Activated CD8-positive, alpha-beta memory T cell treated with anti-CD3 and anti-CD28 coated beads for 24 hours (primary cell): Measurements from ENCODE around the gene FOXN1.

ENCODE experiments used
- DNase-seq: peaks from one replicate; pipeline ENCODE4 v3.0.0-alpha.2; 2020

Gene FOXN1

DNA sequence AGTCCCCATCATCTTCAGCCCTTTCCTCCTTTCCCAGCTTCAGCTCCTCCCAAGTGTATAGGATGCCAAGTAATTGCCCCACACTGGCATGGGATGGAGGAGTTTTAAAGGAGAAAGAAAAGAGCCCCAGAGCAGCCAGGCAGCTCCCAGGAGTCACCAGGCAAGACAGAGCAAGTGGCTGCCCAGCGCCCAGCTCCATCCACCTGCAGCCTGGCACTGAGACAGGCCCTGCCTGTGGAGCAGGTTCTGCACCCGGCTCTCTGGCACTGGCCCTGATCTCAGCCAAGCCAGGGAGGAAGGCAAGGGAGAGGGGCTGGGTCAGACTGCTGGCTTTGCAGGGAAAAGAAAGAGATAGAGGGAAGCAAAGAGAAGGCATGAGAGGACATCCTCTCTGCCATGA is 21.7 kb downstream of the FOXN1 start:
- no peak for DNase-seq

DNA sequence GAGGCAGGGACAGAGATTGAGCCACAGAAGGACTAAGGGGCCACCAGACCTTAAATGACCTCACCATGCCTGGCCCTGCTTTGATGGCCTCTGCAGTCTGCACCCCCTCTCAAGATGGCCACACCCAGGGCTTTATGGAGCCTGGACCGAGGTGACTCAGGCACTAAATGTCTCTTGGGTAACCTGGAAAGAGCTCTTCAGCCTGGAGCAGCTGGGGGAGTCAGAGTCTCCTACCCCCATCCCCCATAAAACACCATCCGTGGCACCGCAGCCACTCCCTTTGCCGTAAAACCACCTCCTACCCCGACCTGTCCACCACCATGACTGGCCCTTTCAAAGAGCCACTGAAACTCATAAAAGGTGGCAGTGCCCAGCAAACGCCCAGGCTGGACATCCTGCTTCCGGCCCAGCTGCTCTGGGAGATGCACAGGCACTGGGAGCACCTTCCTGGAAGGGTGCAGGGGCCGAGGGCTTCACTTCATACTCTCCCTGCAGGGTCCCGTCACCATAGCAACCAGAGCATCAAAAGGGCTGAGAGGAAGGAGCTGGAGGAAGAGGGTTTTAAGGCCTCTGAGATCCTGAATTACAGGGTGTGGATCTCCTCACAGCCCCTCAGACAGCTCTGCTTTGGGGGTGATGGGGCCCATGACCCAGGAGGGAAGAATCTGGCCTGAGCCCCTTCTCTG is 22.3 kb downstream of the FOXN1 start:
- no peak for DNase-seq

DNA sequence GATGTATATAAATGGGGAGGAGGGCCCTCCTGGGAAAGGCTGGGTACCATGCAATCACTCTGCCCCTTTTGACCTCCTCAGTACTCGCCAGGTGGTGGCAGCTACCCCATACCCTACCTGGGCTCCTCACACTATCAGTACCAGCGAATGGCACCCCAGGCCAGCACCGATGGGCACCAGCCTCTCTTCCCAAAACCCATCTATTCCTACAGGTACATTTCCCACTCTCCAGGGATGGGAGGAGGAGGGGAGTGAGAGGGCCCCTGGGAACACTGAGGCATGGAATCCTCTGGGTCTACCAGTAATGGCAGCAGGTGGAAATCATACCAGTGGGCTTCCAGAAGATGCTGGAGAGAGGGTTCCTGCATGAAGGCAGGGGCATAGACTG is 22.9 kb downstream of the FOXN1 start:
- no peak for DNase-seq

DNA sequence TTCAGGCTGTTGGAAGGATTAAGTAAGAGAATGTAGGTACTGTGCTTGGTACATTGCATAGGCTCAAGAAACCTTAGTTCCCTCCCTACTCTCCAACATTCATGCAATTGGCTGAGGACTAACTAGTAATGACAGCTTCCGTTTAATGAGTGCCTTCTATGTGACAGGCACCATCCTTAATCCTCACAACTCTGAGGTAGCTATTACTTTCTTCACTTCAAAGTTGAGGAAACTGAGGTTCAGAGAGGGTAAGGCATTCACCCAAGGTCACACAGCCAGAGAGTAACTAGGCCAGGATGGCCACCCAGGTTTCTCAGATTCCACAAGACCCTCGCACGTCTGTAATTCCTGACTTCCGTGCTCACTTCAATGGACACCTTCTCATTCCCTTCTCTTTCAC is 24.1 kb downstream of the FOXN1 start:
- DNase-seq: no peak

GRCh38 chr17:28530926-28531325 is 24.8 kb downstream of the FOXN1 start:
- no peak for DNase-seq

- no peak for DNase-seq
These were observed 26.2 kb downstream of the FOXN1 start for GRCh38 chr17:28532050-28532960.

DNA sequence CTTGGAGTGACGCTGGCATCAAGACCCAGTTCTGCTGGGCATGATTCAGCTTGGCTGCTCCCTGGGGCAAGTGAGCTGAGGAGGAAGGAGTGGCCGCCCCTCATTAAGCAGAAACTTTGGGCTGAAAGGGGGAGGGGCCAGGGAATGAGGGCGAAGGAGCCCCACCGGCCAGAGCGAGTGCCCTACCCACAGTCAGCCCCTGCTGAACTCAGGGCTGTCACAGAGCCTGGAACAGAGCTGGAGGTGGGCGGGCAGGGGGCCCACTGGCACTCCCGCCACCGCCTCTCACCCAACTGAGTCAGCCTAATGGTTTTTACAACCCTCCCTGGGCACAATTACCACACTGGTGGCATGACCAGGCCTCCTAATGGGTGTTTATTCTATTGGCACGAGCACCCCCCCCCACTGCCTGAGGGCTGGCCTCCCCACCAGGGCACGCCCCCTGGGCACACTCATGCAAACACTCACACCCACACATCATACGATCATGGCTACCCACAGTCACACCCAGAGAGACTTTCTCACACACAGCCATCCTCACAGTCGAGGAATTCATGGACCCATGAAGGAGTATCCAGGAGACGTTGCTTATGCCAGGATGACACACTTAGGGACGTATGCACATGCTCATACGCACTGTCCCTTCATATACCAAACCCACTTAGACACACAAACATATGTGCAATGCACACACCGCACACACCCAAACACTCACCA is 27.1 kb downstream of the FOXN1 start:
- DNase-seq: no peak

GRCh38 chr17:28534740-28535375 is 28.7 kb downstream of the FOXN1 start:
- DNase-seq: no peak

GRCh38 chr17:28536532-28537218 is 30.5 kb downstream of the FOXN1 start:
- no peak for DNase-seq

GRCh38 chr17:28537219-28537610 is 31.1 kb downstream of the FOXN1 start:
- no peak for DNase-seq

GRCh38 chr17:28538296-28538895 is 32.2 kb downstream of the FOXN1 start:
- DNase-seq: no peak

- no peak for DNase-seq
These were observed 34.1 kb downstream of the FOXN1 start for GRCh38 chr17:28540231-28540630.

DNA sequence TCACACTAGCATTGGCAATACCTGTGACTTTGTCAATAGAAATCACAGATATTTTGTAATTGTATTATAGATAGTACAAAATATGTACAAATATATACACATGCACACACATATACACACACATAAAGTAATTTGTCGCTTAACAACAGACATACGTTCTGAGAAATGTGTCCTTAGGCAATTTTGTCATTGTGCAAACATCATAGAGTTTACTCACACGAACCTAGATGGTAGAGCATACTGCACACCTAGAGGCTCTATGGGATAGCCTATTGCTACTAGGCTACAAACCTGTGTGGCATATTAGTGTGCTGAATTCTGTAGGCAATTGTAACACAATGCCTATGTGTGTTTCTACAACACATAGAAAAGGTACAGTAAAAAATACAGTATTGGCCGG is 35.3 kb downstream of the FOXN1 start:
- no peak for DNase-seq

GRCh38 chr17:28544402-28545140 is 38.4 kb downstream of the FOXN1 start:
- DNase-seq: no peak

- no peak for DNase-seq
These were observed 39.0 kb downstream of the FOXN1 start for GRCh38 chr17:28545141-28545503.

DNA sequence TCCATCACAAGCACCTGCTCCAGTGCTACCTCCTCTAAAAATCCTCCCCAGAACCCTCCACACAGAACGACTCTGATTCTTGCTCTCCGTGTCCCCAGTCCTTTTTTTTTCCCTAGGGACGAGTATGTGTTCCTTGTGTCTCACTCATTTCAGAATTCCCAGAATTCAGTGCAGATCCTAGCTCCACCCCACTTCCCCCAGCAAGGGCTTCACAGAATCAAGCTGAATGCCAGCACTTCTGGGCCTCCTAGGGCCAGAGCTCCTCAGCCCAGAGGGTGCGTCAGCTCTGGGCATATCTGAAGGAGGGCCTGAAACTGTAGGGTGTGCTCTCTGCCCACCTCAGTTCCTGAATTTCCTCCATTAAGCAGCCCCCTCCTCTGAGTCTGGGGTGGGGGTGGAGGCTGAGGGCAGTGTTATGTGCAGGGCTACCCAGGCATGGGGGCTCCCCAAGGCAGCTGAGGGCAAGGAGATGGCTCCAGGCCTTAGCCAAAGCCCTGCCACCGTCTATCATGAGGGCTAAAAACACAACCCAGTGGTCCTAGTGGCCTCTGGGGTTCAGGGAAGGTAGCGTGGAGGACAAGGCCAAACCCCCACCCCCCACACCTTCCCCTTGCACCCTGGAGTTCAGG is 39.8 kb downstream of the FOXN1 start:
- no peak for DNase-seq

- DNase-seq: no peak
These were observed 41.0 kb downstream of the FOXN1 start for GRCh38 chr17:28547096-28547622.

DNA sequence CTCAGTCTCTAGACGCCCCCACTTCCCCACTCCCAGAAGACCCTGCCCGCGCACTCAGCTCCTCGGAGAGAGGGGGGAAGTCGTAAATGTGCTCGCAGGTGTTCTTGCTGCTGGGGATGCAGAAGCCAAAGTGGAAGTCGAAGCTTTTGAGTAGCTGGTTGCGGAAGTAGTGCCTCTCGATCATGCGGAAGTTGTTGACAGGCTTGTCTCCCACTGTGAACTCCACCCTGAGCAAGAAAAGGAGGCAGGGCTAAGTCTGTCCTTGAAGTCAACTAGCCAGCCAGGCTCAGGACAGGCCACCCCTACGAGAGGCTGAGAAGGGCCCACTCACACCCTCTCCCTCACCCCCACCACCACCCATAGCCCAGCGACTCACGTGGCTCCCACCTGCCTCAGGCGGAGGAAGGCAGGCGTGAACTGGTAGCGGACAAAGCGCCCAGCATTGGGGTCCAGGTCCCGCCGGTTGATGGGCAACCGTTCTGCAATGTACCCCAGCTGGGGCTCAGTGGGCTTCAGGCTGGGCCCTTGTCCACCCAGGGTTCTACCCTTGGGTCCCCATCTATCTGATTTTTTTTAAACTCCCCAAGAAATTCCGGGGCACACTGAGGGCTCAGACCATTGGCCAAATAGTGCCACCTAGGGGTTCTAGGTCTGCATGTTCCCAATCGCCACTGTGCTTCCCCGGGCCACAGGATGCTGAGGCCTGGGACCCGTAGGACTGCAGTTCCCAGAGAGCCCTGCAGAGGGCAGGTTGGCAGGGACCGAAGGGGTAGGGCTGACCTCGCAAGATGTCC is 41.7 kb downstream of the FOXN1 start:
- peak; percentile 86 for DNase-seq

DNA sequence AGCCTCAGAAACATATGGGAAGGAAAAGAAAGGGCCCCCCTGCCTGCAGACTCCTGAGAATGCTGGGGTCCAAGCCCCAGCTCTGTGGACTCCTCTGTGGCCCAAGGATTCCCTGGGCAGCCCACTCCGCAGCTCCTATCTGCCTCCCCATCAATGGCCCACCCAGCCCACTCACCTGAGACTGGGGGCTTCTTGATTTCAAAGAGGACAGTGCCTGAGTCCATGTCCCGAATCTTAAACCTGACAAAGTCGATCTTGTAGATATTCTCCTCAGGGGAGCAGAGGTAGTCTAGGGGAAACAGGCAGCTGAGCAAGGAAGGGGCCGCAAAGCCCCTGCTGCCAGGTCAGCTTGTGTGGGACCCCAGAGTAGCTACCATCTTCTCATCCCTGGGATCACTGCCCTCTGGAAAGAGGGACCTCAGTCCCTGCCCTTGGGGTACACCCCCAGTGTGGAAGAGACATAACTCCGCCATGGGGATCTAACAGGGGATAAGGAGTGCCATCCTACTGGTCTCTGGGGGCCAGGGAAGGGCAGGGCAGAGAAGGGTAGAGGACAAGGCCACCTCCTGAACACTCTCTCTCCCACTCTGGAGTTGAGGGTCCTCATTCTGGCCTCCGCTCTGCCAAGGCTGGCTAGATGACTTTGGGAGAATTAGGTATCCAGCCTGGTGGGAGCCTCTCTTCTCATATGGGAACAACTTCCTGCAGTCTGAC is 42.4 kb downstream of the FOXN1 start:
- DNase-seq: no peak
